HepG2 (cell line): ENCODE data around the gene USF2. TPM values are rescaled to one million over a fixed set of nuclear protein-coding genes. Genes with fewer than 3 reads are reported as not detected.

Experiments used
- GATAD2A ChIP-seq: IDR thresholded peaks from 2 replicates; pipeline ENCODE4 v1.6.1; 2016
- HMG20B ChIP-seq: conservative IDR thresholded peaks from 2 replicates; pipeline ENCODE4 v1.6.1; 2016; ENCODE audit warnings: missing genetic modification reagents, missing compliant biosample characterization
- MLX ChIP-seq: IDR thresholded peaks from 2 replicates; pipeline ENCODE4 v1.6.1; 2016
- NFKBIZ ChIP-seq: IDR thresholded peaks from 2 replicates; pipeline ENCODE4 v1.6.1; 2018; ENCODE audit warnings: missing genetic modification reagents, missing compliant biosample characterization
- SALL2 ChIP-seq: sonication (generic); formaldehyde crosslinking; IDR thresholded peaks from 2 replicates; pipeline ENCODE4 v1.8.1; 2023; ENCODE audit warnings: mild to moderate bottlenecking, missing genetic modification reagents, inconsistent platforms
- SCMH1 ChIP-seq: sonication (generic); formaldehyde crosslinking; IDR thresholded peaks from 2 replicates; pipeline ENCODE4 v1.9.0; 2021; ENCODE audit warnings: missing genetic modification reagents, mild to moderate bottlenecking, borderline replicate concordance
- STAG1 ChIP-seq: sonication (generic); formaldehyde crosslinking; IDR thresholded peaks from 2 replicates; pipeline ENCODE4 v1.4.0; 2020; ENCODE audit warnings: missing genetic modification reagents
- ZNF207 ChIP-seq: fragments of 450-650 bp; IDR thresholded peaks from 2 replicates; pipeline ENCODE4 v1.6.1; 2016; ENCODE audit warnings: antibody characterized with exemption, borderline replicate concordance
- ZNF34 ChIP-seq: sonication (generic); formaldehyde crosslinking; IDR thresholded peaks from 2 replicates; pipeline ENCODE4 v1.4.0; 2020; ENCODE audit warnings: mild to moderate bottlenecking, missing genetic modification reagents, borderline replicate concordance
- ZNF615 ChIP-seq: sonication (generic); formaldehyde crosslinking; IDR thresholded peaks from 2 replicates; pipeline ENCODE4 v1.5.0; 2020; ENCODE audit warnings: mild to moderate bottlenecking, missing genetic modification reagents, borderline replicate concordance
- ZXDC ChIP-seq: sonication (generic); formaldehyde crosslinking; IDR thresholded peaks from 2 replicates; pipeline ENCODE4 v1.5.0; 2020; ENCODE audit warnings: mild to moderate bottlenecking, missing genetic modification reagents
- polyA plus RNA-seq, 8 experiments: library from polyadenylated mRNA; depleted of rRNA in 3 of 8; stranded (reverse) in 7 of 8; unstranded in 1 of 8; fragments of >200 nt; fragmentation: Illumina TruSeq in 4 of 8; extraction: Trizol in 4 of 8; gene quantifications; 2 replicates each; pipeline versions ENCODE4 v1.2.1 to v1.2.3, GENCODE V29; 2011 to 2016; ENCODE audit warnings: low read depth in 4 of 8, missing spikeins in 1 of 8, mixed read lengths in 1 of 8; ENCODE audit not compliant: insufficient read depth in 1 of 8
- total RNA-seq, 5 experiments: library from RNA; depleted of rRNA; stranded (reverse); fragments of >200 nt; fragmentation: Illumina TruSeq; extraction: Trizol; gene quantifications; 2 replicates each; pipeline ENCODE4 v1.2.3, GENCODE V29; 2016; ENCODE audit warnings: low read depth in 1 of 5
- TF ChIP-seq, protein P1 (sequence below): sonication (generic); formaldehyde crosslinking; IDR thresholded peaks from 2 replicates; pipeline ENCODE4 v1.5.0; 2020; ENCODE audit warnings: missing genetic modification reagents, mild to moderate bottlenecking, borderline replicate concordance
- TF ChIP-seq, protein P2 (sequence below): sonication (generic); formaldehyde crosslinking; IDR thresholded peaks from 2 replicates; pipeline ENCODE4 v1.4.0; 2020; ENCODE audit warnings: missing genetic modification reagents
- TF ChIP-seq, protein P3 (sequence below): sonication (generic); formaldehyde crosslinking; IDR thresholded peaks from 2 replicates; pipeline ENCODE4 v1.4.0; 2020; ENCODE audit warnings: missing genetic modification reagents
- TF ChIP-seq, protein P4 (sequence below): sonication (generic); formaldehyde crosslinking; IDR thresholded peaks from 2 replicates; pipeline ENCODE4 v1.5.0; 2020; ENCODE audit warnings: missing genetic modification reagents
- TF ChIP-seq, protein P5 (sequence below): sonication (generic); formaldehyde crosslinking; IDR thresholded peaks from 2 replicates; pipeline ENCODE4 v1.4.0; 2020; ENCODE audit warnings: missing genetic modification reagents, low read depth, mild to moderate bottlenecking, borderline replicate concordance

USF2 gene
- total and polyA plus RNA-seq, 2 of the 13 experiments (the other 11 are each of a cell fraction or from before 2014, with no cell fraction given), result 54.9 to 106 TPM

GRCh38 chr19:35248310-35249145 lies 20.2 kb upstream of the USF2 start, which contains the start of gene LSR (continued):
- TF ChIP-seq ZNF615 (peak; percentile 78; the same call in 1 of the 2 replicates), SCMH1 (no peak), HMG20B (CRISPR knock-in tag) (peak; percentile 60), ZXDC (CRISPR knock-in tag) (0 out of 2 replicates have a peak, but pooled peaks have one; percentile 28), ZNF207 (no peak), ZNF34 (CRISPR knock-in tag) (no peak), NFKBIZ (CRISPR knock-in tag) (0 out of 2 replicates have a peak, but pooled peaks have one; percentile 11), SALL2 (CRISPR knock-in tag) (no peak), GATAD2A (CRISPR knock-in tag) (0 out of 2 replicates have a peak, but pooled peaks have one; percentile 19), STAG1 (CRISPR knock-in tag) (peak; percentile 25; the same call in 1 of the 2 replicates), MLX (CRISPR knock-in tag) (peak; percentile 68)
- TF ChIP-seq, protein P1, sequence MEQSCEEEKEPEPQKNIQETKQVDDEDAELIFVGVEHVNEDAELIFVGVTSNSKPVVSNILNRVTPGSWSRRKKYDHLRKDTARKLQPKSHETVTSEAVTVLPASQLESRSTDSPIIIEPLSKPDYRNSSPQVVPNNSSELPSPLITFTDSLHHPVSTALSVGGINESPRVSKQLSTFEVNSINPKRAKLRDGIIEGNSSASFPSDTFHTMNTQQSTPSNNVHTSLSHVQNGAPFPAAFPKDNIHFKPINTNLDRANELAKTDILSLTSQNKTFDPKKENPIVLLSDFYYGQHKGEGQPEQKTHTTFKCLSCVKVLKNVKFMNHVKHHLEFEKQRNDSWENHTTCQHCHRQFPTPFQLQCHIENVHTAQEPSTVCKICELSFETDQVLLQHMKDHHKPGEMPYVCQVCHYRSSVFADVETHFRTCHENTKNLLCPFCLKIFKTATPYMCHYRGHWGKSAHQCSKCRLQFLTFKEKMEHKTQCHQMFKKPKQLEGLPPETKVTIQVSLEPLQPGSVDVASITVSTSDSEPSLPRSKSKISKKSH (CRISPR knock-in tag), result no peak; the same call in none of the 2 replicates
- TF ChIP-seq, protein P2, sequence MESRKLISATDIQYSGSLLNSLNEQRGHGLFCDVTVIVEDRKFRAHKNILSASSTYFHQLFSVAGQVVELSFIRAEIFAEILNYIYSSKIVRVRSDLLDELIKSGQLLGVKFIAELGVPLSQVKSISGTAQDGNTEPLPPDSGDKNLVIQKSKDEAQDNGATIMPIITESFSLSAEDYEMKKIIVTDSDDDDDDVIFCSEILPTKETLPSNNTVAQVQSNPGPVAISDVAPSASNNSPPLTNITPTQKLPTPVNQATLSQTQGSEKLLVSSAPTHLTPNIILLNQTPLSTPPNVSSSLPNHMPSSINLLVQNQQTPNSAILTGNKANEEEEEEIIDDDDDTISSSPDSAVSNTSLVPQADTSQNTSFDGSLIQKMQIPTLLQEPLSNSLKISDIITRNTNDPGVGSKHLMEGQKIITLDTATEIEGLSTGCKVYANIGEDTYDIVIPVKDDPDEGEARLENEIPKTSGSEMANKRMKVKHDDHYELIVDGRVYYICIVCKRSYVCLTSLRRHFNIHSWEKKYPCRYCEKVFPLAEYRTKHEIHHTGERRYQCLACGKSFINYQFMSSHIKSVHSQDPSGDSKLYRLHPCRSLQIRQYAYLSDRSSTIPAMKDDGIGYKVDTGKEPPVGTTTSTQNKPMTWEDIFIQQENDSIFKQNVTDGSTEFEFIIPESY, result peak; percentile 46; the same call in 1 of the 2 replicates
- TF ChIP-seq, protein P3, sequence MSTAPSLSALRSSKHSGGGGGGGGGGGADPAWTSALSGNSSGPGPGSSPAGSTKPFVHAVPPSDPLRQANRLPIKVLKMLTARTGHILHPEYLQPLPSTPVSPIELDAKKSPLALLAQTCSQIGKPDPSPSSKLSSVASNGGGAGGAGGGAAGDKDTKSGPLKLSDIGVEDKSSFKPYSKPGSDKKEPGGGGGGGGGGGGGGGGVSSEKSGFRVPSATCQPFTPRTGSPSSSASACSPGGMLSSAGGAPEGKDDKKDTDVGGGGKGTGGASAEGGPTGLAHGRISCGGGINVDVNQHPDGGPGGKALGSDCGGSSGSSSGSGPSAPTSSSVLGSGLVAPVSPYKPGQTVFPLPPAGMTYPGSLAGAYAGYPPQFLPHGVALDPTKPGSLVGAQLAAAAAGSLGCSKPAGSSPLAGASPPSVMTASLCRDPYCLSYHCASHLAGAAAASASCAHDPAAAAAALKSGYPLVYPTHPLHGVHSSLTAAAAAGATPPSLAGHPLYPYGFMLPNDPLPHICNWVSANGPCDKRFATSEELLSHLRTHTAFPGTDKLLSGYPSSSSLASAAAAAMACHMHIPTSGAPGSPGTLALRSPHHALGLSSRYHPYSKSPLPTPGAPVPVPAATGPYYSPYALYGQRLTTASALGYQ, result peak; percentile 18; the same call in 1 of the 2 replicates
- TF ChIP-seq, protein P4, sequence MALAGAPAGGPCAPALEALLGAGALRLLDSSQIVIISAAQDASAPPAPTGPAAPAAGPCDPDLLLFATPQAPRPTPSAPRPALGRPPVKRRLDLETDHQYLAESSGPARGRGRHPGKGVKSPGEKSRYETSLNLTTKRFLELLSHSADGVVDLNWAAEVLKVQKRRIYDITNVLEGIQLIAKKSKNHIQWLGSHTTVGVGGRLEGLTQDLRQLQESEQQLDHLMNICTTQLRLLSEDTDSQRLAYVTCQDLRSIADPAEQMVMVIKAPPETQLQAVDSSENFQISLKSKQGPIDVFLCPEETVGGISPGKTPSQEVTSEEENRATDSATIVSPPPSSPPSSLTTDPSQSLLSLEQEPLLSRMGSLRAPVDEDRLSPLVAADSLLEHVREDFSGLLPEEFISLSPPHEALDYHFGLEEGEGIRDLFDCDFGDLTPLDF (CRISPR knock-in tag), result peak; percentile 63; the same call in 1 of the 2 replicates
- TF ChIP-seq, protein P5, sequence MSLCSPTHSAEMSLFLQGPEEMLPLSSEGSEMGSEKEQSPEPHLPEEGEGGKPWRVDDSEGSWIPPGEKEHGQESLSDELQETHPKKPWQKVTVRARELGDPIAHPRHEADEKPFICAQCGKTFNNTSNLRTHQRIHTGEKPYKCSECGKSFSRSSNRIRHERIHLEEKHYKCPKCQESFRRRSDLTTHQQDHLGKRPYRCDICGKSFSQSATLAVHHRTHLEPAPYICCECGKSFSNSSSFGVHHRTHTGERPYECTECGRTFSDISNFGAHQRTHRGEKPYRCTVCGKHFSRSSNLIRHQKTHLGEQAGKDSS, result peak; percentile 10; the same call in 1 of the 2 replicates
